NCI-H748 treated with DMSO at 0.1 percent for 48 hours (cell line): ENCODE data around the gene SLC66A2.
"Not testable (repeated sequence)": the region's sequence is repeated elsewhere in the genome, so short reads cannot be mapped to it uniquely, and the experiment has no call there.

Source experiments
- DNase-seq: peaks from one replicate; lab custom pipeline; 2025; lab: John Stamatoyannopoulos, UW

Gene SLC66A2

DNA sequence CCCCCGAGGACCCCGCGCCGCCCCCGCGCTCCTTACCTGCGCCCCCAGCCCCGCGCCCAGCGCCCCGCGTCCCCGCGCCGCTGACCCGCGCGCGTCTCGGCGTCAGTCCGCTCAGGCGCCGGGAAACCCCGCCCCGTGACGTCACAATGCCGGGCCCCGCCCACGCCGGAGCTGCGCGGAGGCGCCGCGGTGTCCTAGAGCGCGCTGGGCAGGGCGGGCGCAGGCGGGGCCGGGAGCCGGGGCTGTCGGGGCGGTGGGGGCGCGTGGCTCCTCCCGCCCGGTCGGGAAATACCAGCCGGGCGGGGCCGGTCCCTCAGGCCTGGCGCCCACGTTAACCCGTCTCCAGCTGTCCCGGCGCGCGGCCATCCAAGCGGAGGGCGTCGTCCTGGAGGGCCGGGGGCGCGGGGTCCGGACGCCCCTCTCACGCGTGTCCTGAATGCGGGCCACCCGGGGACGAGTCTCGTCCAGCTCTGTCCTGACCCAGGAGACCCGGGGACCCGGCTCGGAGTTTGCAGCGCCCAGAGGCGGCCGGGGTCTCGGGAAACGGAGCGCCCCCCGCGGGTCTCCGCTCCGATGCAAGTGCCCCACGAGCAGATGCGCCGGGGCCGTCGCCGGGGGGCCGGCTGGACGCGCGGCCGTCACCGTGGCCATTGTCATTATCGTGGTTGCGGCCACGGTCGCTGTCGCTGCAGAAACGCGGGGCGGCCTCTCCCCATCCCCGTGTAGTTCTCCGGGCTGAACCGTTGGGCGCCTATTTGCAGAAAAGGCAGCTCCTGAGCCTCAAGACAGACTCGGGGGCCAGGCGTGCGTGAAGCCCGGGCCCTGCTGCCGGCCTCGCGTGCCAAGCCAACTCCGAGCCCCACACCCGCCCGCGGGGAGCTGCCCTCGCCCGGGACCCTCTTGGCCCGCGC lies at the start of gene SLC66A2:
TSS of gene SLC66A2 (minus strand) at position 109 of the 911 bp plus-strand sequence. CDS start 727 bp downstream, outside the sequence.
- DNase-seq: peak; percentile 39

DNA sequence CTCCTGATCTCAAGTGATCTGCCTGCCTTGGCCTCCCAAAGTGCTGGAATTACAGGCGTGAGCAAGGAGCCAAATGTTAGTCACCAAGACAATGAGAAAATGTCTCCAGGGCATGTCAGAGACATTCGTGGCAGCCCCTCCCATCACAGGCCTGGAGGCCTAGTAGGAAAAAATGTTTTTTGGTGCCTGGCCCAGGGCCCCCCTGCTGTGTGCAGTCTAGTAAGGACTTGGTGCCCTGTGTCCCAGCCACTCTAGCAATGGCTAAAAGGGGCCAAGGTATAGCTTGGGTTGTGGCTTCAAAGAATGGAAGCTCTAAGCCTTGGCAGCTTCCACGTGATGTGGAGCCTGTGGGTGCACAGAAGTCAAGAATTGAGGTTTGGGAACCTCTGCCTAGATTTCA lies 49.4 kb upstream of the SLC66A2 start:
- DNase-seq: no peak

- DNase-seq: not testable (repeated sequence)
Measured at GRCh38 chr18:79999701-80000100, 48.2 kb upstream of the SLC66A2 start.

- DNase-seq: no peak
Measured at GRCh38 chr18:79991494-79991893, 40.0 kb upstream of the SLC66A2 start.

GRCh38 chr18:79989195-79989497 lies 37.7 kb upstream of the SLC66A2 start:
- no peak for DNase-seq

- peak; percentile 41 for DNase-seq
Measured at GRCh38 chr18:79988451-79989194, 37.2 kb upstream of the SLC66A2 start, which contains the start of gene TXNL4A. Gene TXNL4A (minus strand): TSS chr18:79988563. CDS start chr18:79988392, 171 bp downstream.

GRCh38 chr18:79988071-79988450 lies 36.6 kb upstream of the SLC66A2 start:
- DNase-seq: peak; percentile 44

- no peak for DNase-seq
Measured at GRCh38 chr18:79987566-79987965, 36.1 kb upstream of the SLC66A2 start.

GRCh38 chr18:79986726-79987125 lies 35.3 kb upstream of the SLC66A2 start:
- DNase-seq: no peak

DNA sequence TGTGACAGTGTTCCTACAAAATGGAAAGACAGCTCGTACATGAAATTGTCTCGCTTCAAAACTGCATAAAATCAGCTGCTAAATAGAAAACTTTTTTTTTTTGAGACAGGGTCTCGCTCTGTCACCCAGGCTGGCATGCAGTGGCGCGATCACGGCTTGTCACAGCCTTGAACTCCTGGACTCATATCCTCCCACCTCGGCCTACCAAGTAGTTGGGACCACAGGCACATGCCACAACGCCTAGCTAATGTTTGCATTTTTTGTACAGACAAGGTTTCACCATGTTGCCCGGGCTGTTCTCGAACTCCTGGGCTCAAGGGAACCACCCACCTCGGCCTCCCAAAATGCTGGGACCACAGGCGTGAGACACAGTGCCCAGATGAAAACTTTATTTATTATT lies 33.7 kb upstream of the SLC66A2 start:
- no peak for DNase-seq

DNA sequence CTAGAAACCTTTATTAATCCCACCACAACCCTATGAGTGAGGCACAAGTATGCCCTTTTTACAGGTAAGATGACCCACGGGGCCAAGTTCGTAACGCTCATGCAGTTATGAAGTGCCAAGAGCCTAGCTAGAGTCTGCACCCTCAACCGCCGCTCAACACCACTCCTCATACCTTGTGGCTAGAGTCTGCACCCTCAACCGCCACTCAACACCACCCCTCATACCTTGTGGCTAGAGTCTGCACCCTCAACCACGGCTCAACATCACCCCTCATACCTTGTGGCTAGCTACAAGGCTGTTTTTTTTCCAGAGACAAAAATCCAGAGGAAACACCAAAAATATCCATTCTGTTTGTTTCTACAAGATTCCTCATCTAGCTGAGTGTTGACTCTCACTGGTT lies 32.3 kb upstream of the SLC66A2 start:
- DNase-seq: no peak

DNA sequence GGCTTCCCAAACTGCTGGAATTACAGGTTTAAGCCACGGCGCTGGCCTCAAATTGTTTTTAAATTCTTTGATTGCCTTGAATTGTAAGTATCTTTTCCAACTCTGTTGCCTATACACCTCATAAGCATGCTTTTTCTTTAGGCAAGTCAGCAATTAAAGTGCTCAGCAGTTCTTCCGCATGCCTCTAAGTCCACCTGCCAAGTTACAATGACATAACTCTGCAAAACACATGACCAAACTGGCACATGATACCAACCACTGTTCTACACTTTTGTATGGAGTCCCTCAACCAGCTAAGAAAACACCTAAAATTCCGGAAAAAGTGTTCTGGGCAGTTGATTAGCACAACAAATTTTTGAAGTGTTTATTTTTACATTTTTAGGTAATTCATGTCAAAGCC lies 31.8 kb upstream of the SLC66A2 start:
- DNase-seq: no peak

DNA sequence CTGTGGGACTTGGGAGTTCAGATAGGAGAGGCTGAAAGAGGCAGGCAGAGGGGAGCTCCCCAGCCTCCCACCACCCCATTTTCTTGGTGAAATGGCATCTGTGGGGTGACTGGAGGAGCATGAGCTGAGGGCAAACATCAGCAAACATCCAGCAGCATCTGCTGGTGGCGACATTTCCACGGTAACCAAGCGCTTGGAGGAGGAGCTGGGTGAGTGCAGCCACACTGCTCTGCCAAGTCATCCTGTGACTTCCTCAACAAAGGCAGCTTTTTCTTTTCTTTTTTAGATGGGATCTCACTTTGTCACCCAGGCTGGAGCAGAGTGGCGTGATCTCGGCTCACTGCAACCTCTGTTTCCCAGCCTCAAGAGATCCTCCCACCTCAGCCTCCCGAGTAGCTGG lies 31.3 kb upstream of the SLC66A2 start:
- no peak for DNase-seq

DNA sequence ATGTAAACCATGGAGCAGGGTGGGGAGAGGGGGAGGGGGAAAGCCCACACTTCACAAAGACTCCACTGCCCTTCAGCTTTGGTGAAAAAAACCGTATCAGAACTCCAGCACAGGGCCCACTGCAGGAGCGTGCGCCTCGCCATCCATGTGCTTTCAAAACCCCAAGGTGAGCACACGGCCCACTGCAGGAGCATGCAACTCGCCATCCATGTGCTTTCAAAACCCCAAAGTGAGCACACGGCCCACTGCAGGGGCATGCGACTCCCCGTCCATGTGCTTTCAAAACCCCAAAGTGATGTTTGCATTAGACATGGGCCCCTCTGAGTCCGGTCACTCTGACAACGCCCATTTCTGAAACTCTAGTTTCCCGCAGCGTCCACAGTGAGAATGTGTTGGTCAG lies 29.1 kb upstream of the SLC66A2 start:
- no peak for DNase-seq

GRCh38 chr18:79979843-79980242 lies 28.4 kb upstream of the SLC66A2 start:
- DNase-seq: no peak

- no peak for DNase-seq
Measured at GRCh38 chr18:79975985-79976680, 24.7 kb upstream of the SLC66A2 start.

GRCh38 chr18:79975043-79975442 lies 23.6 kb upstream of the SLC66A2 start:
- no peak for DNase-seq

DNA sequence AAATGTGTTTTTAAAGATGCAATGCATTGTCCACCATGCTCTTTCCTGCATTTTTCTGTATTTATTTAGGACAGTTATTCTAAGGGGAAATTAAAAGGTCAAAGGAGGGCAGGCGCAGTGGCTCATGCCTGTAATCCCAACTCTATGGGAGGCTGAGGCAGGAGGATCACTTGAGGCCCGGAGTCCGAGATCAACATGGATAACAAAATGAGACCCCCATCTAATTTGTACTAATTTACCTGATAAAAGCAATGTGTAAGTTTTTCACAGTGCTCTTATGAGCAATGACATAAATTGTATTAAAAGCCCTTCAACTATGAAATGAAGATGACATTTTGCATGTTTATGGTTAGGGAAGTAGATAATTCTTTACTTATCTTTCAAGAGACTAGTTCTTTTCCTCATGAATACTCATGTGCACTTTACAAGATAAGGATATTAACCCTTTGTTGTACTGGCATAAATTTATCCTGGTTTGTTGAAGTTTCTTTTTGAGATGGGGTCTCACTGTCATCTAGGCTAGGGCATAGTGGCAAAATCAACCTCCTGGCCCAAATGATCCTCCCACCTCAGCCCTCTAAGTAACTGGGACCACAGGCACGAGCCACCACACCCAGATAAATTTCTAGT lies 22.7 kb upstream of the SLC66A2 start:
- DNase-seq: no peak

GRCh38 chr18:79973517-79973916 lies 22.1 kb upstream of the SLC66A2 start:
- no peak for DNase-seq

DNA sequence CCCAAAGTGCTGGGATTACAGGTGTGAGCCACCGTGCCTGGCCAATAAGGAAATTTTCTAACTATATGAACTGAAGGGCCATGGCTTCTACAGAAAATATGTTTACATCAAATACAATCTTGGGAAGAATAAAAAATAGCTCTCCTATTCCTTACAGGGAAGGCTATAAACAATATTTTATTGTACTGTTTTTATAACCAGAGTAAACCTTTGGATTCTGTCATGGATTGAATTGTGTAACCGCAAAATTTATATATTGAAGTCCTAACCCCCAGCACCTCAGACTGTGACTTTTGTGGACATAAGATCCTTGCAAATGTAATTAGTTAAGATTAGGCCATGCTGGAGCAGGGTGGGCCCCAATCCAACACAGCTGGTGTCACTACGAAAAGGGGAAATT lies 21.3 kb upstream of the SLC66A2 start:
- DNase-seq: no peak

DNA sequence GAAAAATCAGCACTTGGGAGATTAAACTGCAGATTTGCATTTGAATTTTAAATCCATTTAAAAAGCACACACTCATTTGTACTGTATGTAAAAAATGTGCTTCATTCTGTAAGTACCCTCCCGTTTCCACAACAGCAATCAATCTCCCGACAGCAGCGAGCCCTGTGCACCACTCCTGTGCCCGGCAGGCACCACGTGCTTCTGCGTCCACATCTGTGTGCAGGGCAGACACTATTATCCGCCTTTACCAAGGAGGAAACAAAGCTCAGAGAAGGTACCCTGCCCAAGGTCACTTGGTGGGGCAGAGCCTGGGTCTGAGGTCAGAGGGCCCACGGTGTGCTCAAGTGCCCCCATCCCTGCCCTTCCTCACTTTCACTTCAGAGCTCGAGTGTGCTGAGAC lies 20.5 kb upstream of the SLC66A2 start:
- no peak for DNase-seq
